KOPT-K1 (cell line): ENCODE data around the gene CAPN2.
"Not testable (repeated sequence)": the region's sequence is repeated elsewhere in the genome, so short reads cannot be mapped to it uniquely, and the experiment has no call there.

ENCODE experiments used
- H3K27ac ChIP-seq: fragments of 200-600 bp; sonication (generic); 2 replicates; pipeline ENCODE4 v1.5.1; 2016; ENCODE audit warnings: antibody characterized with exemption, mild to moderate bottlenecking, low read depth, low read length; ENCODE audit not compliant: poor library complexity, severe bottlenecking
- H3K36me3 ChIP-seq: fragments of 200-600 bp; sonication (generic); 2 replicates; pipeline ENCODE4 v1.5.1; 2017; ENCODE audit warnings: antibody characterized with exemption, mild to moderate bottlenecking, low read length, moderate library complexity; ENCODE audit not compliant: insufficient read depth
- H3K9me3 ChIP-seq: fragments of 200-600 bp; sonication (generic); 2 replicates; pipeline ENCODE4 v1.5.1; 2017; ENCODE audit warnings: antibody characterized with exemption, low read length, mild to moderate bottlenecking; ENCODE audit not compliant: insufficient read depth, poor library complexity, severe bottlenecking

CAPN2 gene

GRCh38 chr1:223721658-223722607 lies 9.6 kb downstream of the CAPN2 start:
- H3K36me3 ChIP-seq = no peaks in the 10 kb centered on the region

DNA sequence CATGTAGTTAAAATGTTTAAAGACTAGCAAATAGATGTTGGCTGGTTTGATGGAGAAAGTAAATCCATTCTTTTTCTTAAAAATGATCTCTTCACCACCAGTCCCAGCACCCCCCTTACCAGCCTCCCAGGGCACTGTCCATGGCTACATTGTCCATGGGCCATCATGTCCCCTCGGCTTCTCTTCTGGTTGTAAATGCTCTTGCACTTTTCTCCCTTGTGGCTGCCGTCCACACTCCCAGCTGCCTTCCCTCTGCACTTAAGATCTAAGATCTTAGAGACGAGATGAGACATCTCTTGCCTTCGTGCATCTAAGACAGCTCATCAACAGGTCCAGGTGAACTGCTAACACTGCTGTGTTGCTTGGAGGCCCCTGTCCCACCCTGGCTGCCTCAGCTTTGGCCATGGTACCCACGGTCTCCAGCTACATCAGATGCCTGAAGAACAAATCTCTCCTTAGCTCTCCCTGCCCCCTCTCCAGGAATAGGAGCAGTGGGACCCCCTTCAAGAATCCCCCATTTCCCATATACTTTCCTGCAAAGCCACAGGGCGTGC lies 11.1 kb downstream of the CAPN2 start:
- Histone ChIP-seq H3K27ac (no peak overlapping the region), H3K36me3 (no peaks in the 10 kb centered on the region), H3K9me3 (no peaks in the 10 kb centered on the region)

More at GRCh38 chr1:223721658-223722607, 9.6 kb downstream of the CAPN2 start:
- H3K27ac ChIP-seq = no peak overlapping the region
- H3K9me3 ChIP-seq = no peaks in the 10 kb centered on the region

DNA sequence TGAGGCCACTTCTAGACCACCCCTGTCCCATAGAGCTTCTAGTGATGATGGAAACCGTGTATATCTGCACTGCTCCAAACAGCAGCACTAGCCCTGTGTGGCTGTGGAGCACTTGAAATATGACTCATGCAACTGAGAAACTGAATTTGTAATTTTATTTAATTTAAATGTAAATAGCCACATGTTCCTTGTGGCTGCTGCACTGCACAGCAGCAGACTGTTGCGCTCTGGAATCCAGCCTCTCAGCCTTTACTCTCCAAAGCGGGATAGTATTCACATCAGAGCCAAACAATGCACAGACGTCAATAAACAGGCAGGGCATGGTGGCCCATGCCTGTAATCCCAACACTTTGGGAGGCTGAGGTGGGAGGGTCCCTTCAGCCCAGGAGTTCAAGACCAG lies 12.0 kb downstream of the CAPN2 start:
- no peak overlapping the region for H3K27ac ChIP-seq
- H3K36me3 ChIP-seq = no peaks in the 10 kb centered on the region
- H3K9me3 ChIP-seq = no peaks in the 10 kb centered on the region

- Histone ChIP-seq H3K9me3 (no peaks in the 10 kb centered on the region), H3K36me3 (no peaks in the 10 kb centered on the region), H3K27ac (no peak overlapping the region)
Measured at GRCh38 chr1:223725578-223725977, 13.2 kb downstream of the CAPN2 start.

- Histone ChIP-seq H3K27ac (peak overlapping the region; percentile 24), H3K9me3 (no peaks in the 10 kb centered on the region), H3K36me3 (no peaks in the 10 kb centered on the region)
Measured at GRCh38 chr1:223726380-223727001, 14.2 kb downstream of the CAPN2 start.

DNA sequence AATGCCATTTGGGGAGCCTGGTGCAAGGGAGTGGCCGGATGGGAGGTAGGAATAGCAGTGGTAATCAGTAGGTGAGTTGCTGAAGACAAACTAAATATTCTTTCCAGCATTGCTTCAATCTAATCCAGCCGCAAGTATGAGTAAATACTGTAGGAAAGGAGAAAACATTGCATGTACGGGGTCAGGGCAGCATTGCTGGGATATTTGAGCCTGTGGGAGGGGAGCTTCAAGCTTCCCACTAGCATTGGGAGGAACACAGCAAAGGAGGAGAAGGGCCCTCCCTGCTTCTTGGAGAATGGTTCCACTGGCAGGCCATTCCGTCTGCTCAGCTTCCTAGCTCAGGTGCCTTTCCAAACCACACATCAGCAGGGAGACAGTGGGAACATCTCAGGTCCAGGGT lies 15.2 kb downstream of the CAPN2 start:
- Histone ChIP-seq H3K36me3 (no peaks in the 10 kb centered on the region), H3K9me3 (no peaks in the 10 kb centered on the region), H3K27ac (no peak overlapping the region)

DNA sequence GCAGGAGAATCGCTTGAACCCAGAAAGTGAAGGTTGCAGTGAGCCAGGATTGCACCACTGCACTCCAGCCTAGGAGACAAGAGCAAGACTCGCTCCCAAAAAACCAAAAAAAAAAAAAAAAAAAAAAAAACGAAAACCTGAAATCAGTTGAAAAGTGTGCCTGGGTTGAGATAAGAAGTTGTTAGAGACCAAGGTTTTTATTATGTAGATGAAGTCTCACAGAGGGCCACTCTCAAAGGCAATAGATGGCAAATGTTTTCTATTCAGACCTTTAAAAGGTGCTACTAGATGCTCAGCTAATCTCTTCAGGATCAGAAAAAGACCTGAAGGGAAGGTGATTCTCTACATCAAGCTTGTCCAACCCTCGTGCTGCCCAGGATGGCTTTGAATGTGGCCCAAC lies 17.6 kb downstream of the CAPN2 start:
- no peaks in the 10 kb centered on the region for H3K36me3 ChIP-seq
- H3K27ac ChIP-seq = no peak overlapping the region

GRCh38 chr1:223730479-223731132 lies 18.3 kb downstream of the CAPN2 start:
- Histone ChIP-seq H3K36me3 (no peaks in the 10 kb centered on the region), H3K27ac (no peak overlapping the region), H3K9me3 (no peaks in the 10 kb centered on the region)

More for the DNA sequence above, 17.6 kb downstream of the CAPN2 start:
- H3K9me3 ChIP-seq = no peaks in the 10 kb centered on the region

DNA sequence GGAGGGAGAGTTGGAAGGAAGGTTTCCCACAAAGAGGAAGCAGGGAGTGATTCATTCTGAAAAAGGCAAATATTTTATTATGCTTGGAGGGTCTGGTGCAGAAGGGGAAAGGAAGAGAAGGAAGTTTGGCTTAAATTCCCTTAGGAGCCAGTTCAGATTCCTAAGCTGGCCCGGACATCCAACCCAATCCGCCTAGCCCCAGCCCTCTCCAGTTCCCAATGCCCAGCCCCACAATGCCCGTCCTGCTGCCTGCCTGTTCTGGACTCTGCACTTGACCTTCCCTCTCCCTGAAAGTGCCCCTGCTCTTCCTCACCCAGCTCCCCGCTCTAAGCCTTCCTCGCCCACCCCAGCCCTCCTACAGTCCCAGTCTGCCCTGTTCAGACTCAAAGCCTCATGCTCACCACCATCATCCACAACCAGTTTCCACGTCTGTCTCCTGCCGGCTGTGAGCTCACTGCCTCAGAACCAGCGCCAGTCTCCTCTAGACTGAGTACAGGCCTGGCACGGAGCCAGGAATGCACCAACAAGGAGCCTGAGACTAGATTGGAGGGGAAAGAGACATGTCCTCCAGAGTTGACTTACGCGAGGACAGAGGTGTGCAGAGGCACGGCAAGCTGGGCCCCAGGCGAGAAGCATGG lies 18.9 kb downstream of the CAPN2 start:
- Histone ChIP-seq H3K27ac (no peak overlapping the region), H3K36me3 (no peaks in the 10 kb centered on the region), H3K9me3 (no peaks in the 10 kb centered on the region)

- H3K36me3 ChIP-seq = no peaks in the 10 kb centered on the region
- H3K27ac ChIP-seq = no peak overlapping the region
- H3K9me3 ChIP-seq = no peaks in the 10 kb centered on the region
Measured at GRCh38 chr1:223732993-223733798, 20.9 kb downstream of the CAPN2 start.

GRCh38 chr1:223733898-223734852 lies 21.8 kb downstream of the CAPN2 start:
- H3K27ac ChIP-seq = no peak overlapping the region
- H3K9me3 ChIP-seq = no peaks in the 10 kb centered on the region
- no peaks in the 10 kb centered on the region for H3K36me3 ChIP-seq

DNA sequence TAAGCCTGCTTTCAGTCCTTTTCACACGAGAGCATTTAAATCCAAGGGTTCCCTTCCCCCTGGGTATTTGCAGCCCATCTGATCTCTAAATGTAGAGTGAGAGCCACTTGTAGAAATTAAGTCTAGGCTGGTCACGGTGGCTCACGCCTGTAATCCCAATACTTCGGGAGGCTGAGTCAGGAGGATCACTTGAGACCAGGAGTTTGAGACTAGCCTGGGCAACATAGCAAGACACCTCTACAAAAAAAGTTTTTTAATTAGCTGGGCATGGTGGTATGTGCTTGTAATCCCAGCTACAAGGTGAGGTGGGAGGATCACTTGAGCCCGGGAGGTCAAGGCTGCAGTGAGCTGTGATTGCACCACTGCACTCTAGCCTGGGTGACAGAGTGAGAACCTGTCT lies 24.3 kb downstream of the CAPN2 start:
- H3K36me3 ChIP-seq, H3K27ac ChIP-seq, H3K9me3 ChIP-seq: not testable (repeated sequence)

GRCh38 chr1:223737342-223737741 lies 25.0 kb downstream of the CAPN2 start:
- Histone ChIP-seq H3K27ac (no peak overlapping the region), H3K9me3 (no peaks in the 10 kb centered on the region), H3K36me3 (no peaks in the 10 kb centered on the region)
